Body of pancreas (tissue), 4 donors: ENCODE measurements around the gene TANC1. TPM values are rescaled to one million over a fixed set of nuclear protein-coding genes. Genes with fewer than 3 reads are reported as not detected.

Source experiments
- ATAC-seq: fragments of 150-250 bp; one replicate; pipeline ENCODE4 v1.9.1; 2016
- DNase-seq, 4 donors: peaks; one replicate each; pipeline ENCODE4 v3.0.0-alpha.2; 2019
- H3K27ac ChIP-seq, 4 donors: fragments of 200-600 bp; sonication (generic); 1 replicate in 3 of 4; 2 replicates in 1 of 4; pipeline versions ENCODE4 v1.5.1 to v1.6.1; 2016 to 2019; ENCODE audit warnings: mild to moderate bottlenecking in 1 of 4, mixed read lengths in 1 of 4, moderate library complexity in 1 of 4
- H3K27me3 ChIP-seq, 2 donors: fragments of 200-600 bp; sonication (generic); one replicate each; pipeline ENCODE4 v1.6.0; 2016; ENCODE audit warnings: mild to moderate bottlenecking in 1 of 2
- H3K36me3 ChIP-seq, 2 donors: fragments of 200-600 bp; sonication (generic); replicated peaks in 1 of 2; 2 replicates each; pipeline ENCODE4 v1.5.1; 2016; ENCODE audit warnings: low read depth in 2 of 2; ENCODE audit not compliant: insufficient read depth in 1 of 2
- H3K4me1 ChIP-seq: fragments of 200-600 bp; sonication (generic); one replicate; pipeline ENCODE4 v1.6.0; 2016
- H3K4me3 ChIP-seq, 2 donors: fragments of 200-600 bp; sonication (generic); 1 replicate in 1 of 2; 2 replicates in 1 of 2; pipeline ENCODE4 v1.5.1; 2016 to 2019
- H3K9me3 ChIP-seq, 3 donors: fragments of 200-600 bp; sonication (generic); 1 replicate in 2 of 3; 2 replicates in 1 of 3; pipeline ENCODE4 v1.5.1; 2016
- CTCF ChIP-seq, 7 experiments: fragments of 450-650 bp in 4 of 7; fragments of 200-600 bp in 3 of 7; sonication (generic) in 3 of 7; IDR thresholded peaks; one replicate each; pipeline ENCODE4 v1.5.1; 2016 to 2019; ENCODE audit warnings: antibody characterized with exemption in 7 of 7
- POLR2A ChIP-seq, 3 donors: fragments of 450-650 bp; IDR thresholded peaks; one replicate each; pipeline ENCODE4 v1.6.1; 2016; ENCODE audit warnings: antibody characterized with exemption in 3 of 3, mild to moderate bottlenecking in 2 of 3
- WGBS, 2 donors: methylation state at CpG; one replicate each; pipeline ENCODE4 v1.1.5; 2017; 5-methylcytosine and 5-hydroxymethylcytosine counted together
- intact Hi-C: fragments of 100-400 bp; cut with DNase I; formaldehyde crosslinking; loops from one replicate; pipeline ENCODE4 v1.15.1; 2023
- total RNA-seq, 2 donors: library from RNA; depleted of rRNA; stranded (reverse); fragments of >200 nt; gene quantifications; one replicate each; pipeline ENCODE4 v1.1.0, GENCODE V29; 2016

The TANC1 gene
- total RNA-seq, 2 donors from 2014 or later: 23.1 to 23.3 TPM

- H3K9me3 ChIP-seq: no peaks in the 10 kb centered on the region
- H3K27me3 ChIP-seq: no peaks in the 10 kb centered on the region
- peaks cover 10% of the 10 kb centered on the region for H3K4me1 ChIP-seq
- TF ChIP-seq CTCF (IDR thresholded peaks at IDR 0.05) (no peak), POLR2A (IDR thresholded peaks at IDR 0.05) (no peak)
- intact Hi-C loops: no loop called here
- WGBS, 2 donors: 90 to 96% methylated on average over 15 of the region's 15 CpGs
- no peak for DNase-seq
- H3K36me3 ChIP-seq: no peaks in the 10 kb centered on the region
- H3K4me3 ChIP-seq: no peak overlapping the region
- H3K27ac ChIP-seq: no peak overlapping the region
- no peak for ATAC-seq
Measured at GRCh38 chr2:159204381-159205144, 236.1 kb downstream of the TANC1 start.

GRCh38 chr2:159206736-159207380 lies 238.4 kb downstream of the TANC1 start:
- intact Hi-C loops: no loop called here
- H3K27ac ChIP-seq: no peak overlapping the region
- no peaks in the 10 kb centered on the region for H3K9me3 ChIP-seq
- no peak overlapping the region for H3K4me3 ChIP-seq
- DNase-seq: no peak
- WGBS, 2 donors: 71 to 93% methylated on average over 6 of the region's 6 CpGs
- H3K4me1 ChIP-seq: peaks cover 10% of the 10 kb centered on the region
- TF ChIP-seq CTCF (IDR thresholded peaks at IDR 0.05): no peak
- TF ChIP-seq POLR2A (IDR thresholded peaks at IDR 0.05): no peak
- ATAC-seq: no peak
- no peaks in the 10 kb centered on the region for H3K27me3 ChIP-seq
- no peaks in the 10 kb centered on the region for H3K36me3 ChIP-seq

- Histone ChIP-seq H3K27ac (no peak overlapping the region), H3K4me3 (no peak overlapping the region), H3K36me3 (no peaks in the 10 kb centered on the region), H3K9me3 (no peaks in the 10 kb centered on the region), H3K27me3 (no peaks in the 10 kb centered on the region), H3K4me1 (no peaks in the 10 kb centered on the region)
- ATAC-seq (no peak), DNase-seq (no peak)
- intact Hi-C loops: no loop called here
- WGBS, 2 donors: 86 to 91% methylated on average over 5 of the region's 5 CpGs
- TF ChIP-seq POLR2A (IDR thresholded peaks at IDR 0.05): no peak
- no peak for TF ChIP-seq CTCF (IDR thresholded peaks at IDR 0.05)
Measured at GRCh38 chr2:159208438-159208837, 240.0 kb downstream of the TANC1 start.

GRCh38 chr2:159209341-159210306 lies 241.2 kb downstream of the TANC1 start:
- no peak for ATAC-seq
- Histone ChIP-seq H3K36me3 (no peaks in the 10 kb centered on the region), H3K4me3 (no peak overlapping the region), H3K9me3 (no peaks in the 10 kb centered on the region), H3K27me3 (no peaks in the 10 kb centered on the region), H3K4me1 (no peaks in the 10 kb centered on the region), H3K27ac (no peak overlapping the region)
- intact Hi-C loops: no loop called here
- 88 to 95% methylated on average over 15 of the region's 15 CpGs for WGBS, 2 donors
- no peak for TF ChIP-seq CTCF (IDR thresholded peaks at IDR 0.05)
- no peak for TF ChIP-seq POLR2A (IDR thresholded peaks at IDR 0.05)
- DNase-seq: peak in 1 of 4 donors; percentile 20
